HL-60 (cell line): ENCODE measurements around the gene ZAR1.

ENCODE experiments used
- GABPA ChIP-seq: IDR thresholded peaks from 2 replicates; pipeline ENCODE4 v1.6.1; 2012; ENCODE audit warnings: low read depth
- POLR2AphosphoS5 ChIP-seq: IDR thresholded peaks from 2 replicates; pipeline ENCODE4 v1.6.1; 2012; ENCODE audit warnings: low read depth
- TF ChIP-seq, protein P1 (sequence below): IDR thresholded peaks from one replicate; pipeline ENCODE4 v1.5.1; 2011; ENCODE audit warnings: low read length, control low read depth, inconsistent platforms; ENCODE audit not compliant: insufficient read depth
- TF ChIP-seq, protein P2 (sequence below): IDR thresholded peaks from 2 replicates; pipeline ENCODE4 v1.6.1; 2012; ENCODE audit warnings: low read depth; ENCODE audit not compliant: insufficient replicate concordance

DNA sequence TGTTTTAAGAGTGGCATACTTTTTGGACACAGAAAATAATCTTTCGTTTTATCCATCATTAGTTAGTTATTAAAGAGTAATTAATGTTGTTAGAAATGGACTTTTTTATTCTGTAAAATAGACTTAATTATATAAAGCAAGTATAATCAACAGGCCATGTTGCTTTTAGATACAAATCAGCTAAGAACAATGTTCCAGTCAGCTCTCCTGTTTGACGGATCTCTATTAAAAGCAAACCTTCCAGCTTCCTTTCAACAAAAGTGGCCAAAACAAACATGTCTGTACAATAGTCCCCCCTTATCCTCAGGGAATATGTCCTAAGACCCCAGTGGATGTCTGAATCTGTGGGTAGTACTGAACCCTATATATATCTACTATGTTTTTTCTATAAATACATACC lies 11.8 kb upstream of the ZAR1 start:
- TF ChIP-seq, protein P1, sequence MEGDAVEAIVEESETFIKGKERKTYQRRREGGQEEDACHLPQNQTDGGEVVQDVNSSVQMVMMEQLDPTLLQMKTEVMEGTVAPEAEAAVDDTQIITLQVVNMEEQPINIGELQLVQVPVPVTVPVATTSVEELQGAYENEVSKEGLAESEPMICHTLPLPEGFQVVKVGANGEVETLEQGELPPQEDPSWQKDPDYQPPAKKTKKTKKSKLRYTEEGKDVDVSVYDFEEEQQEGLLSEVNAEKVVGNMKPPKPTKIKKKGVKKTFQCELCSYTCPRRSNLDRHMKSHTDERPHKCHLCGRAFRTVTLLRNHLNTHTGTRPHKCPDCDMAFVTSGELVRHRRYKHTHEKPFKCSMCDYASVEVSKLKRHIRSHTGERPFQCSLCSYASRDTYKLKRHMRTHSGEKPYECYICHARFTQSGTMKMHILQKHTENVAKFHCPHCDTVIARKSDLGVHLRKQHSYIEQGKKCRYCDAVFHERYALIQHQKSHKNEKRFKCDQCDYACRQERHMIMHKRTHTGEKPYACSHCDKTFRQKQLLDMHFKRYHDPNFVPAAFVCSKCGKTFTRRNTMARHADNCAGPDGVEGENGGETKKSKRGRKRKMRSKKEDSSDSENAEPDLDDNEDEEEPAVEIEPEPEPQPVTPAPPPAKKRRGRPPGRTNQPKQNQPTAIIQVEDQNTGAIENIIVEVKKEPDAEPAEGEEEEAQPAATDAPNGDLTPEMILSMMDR = no peak
- TF ChIP-seq POLR2AphosphoS5 = no peak
- no peak for TF ChIP-seq GABPA
- TF ChIP-seq, protein P2, sequence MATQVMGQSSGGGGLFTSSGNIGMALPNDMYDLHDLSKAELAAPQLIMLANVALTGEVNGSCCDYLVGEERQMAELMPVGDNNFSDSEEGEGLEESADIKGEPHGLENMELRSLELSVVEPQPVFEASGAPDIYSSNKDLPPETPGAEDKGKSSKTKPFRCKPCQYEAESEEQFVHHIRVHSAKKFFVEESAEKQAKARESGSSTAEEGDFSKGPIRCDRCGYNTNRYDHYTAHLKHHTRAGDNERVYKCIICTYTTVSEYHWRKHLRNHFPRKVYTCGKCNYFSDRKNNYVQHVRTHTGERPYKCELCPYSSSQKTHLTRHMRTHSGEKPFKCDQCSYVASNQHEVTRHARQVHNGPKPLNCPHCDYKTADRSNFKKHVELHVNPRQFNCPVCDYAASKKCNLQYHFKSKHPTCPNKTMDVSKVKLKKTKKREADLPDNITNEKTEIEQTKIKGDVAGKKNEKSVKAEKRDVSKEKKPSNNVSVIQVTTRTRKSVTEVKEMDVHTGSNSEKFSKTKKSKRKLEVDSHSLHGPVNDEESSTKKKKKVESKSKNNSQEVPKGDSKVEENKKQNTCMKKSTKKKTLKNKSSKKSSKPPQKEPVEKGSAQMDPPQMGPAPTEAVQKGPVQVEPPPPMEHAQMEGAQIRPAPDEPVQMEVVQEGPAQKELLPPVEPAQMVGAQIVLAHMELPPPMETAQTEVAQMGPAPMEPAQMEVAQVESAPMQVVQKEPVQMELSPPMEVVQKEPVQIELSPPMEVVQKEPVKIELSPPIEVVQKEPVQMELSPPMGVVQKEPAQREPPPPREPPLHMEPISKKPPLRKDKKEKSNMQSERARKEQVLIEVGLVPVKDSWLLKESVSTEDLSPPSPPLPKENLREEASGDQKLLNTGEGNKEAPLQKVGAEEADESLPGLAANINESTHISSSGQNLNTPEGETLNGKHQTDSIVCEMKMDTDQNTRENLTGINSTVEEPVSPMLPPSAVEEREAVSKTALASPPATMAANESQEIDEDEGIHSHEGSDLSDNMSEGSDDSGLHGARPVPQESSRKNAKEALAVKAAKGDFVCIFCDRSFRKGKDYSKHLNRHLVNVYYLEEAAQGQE = no peak
